Activated CD4-positive, CD25-positive, alpha-beta regulatory T cell treated with anti-CD3 and anti-CD28 coated beads, Interleukin-2, amount 50 U/mL, for 16 hours (primary cell): ENCODE measurements around the gene MYMX.
A peak's percentile ranks its signal among the peaks of the same experiment; 100 is the strongest.
"Not testable (repeated sequence)": the region's sequence is repeated elsewhere in the genome, so short reads cannot be mapped to it uniquely, and the experiment has no call there.

Experiments
- DNase-seq: peaks from one replicate; pipeline ENCODE4 v3.0.0-alpha.2; 2020; ENCODE audit warnings: low read depth, low spot score

The MYMX gene

DNA sequence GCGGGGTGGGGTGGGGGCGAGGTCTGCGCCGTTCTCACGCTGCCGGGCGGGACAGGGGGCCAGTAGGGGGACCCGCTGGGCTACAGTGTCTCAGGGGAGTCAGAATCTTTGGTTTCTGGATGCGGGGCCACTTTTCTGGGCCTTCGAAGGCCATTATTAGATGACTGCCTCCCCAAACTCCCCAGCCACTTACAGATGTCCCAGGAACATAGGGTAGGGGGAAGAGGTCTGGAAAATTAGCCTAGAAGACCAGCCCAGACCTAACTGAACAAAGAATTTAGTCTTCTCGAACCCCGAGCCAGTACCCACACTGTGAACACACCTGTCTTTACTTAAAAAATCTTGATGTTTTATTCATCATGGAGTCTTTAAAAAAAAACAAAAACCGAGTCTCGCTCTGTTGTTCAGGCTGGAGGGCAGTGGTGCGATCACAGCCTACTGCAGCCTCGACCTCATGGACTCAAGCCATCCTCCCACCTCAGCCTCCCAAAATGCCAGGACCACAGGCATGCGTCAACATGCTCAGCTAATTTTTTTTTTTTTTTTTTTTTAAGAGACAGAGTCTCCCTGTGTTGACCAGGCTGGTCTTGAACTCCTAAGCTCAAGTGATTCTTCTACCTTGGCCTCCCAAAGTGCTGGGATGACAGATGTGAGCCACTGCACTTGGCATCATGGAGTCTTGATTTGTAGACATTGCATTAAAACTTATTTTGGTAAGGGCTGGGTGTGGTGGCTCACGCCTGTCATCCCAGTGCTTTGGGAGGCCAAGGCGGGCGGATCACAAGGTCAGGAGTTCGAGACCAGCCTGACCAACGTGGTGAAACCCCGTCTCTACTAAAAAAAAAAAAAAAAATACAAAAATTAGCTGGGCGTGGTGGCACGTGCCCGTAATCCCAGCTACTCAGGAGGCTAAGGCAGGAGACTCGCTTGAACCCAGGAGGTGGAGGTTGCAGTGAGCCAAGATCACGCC is 3.4 kb downstream of the MYMX start:
- DNase-seq = no peak

DNA sequence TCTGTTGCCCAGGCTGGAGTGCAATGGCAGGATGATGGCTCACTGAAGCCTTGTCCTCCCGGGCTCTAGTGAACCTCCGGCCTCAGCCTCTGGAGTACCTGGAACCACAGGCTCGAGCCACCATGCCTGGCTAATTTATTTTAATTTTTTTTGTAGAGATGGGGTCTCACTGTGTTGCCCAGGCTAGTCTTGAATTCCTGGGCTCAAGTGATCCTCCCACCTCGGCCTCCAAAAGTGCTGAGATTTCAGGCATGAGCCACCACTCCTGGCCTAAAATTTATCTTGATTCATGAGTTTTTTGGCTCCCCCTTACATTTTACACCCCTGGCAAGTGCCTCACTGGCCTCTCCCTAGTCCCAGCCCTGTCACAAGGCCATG is 4.2 kb downstream of the MYMX start:
- DNase-seq = no peak

DNA sequence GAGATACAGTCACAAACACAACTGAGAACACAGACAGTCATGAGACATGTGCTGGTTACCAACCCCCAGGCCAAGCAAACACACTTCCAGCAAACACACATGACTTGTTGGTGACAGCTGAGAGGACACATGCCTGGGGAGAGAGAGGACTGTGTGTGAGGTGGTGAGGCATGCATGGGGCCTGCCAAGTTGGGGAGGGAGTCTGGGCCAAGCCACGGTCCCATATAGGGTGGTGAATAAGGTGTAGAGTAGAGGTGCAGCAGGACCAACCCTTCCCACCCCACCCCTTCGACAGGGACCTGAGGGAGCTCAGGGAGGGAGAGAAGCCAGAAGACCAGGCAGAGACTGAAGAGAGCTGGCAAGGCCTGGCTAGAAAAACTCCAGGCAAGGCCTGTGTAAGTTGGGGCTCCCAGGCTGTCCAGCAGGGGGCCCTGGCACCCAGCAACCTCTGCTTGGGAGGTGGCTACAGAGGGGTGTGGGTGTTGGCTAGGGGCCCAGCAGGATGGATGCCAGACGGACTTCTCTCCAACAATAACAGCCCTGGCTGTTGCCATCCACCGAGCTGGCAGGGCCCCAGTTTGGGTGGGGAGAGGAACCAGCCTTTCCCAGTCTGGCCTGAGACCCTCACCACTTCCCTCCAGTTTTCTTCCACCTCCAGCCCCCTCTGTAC is 4.7 kb downstream of the MYMX start:
- DNase-seq = peak; percentile 41

DNA sequence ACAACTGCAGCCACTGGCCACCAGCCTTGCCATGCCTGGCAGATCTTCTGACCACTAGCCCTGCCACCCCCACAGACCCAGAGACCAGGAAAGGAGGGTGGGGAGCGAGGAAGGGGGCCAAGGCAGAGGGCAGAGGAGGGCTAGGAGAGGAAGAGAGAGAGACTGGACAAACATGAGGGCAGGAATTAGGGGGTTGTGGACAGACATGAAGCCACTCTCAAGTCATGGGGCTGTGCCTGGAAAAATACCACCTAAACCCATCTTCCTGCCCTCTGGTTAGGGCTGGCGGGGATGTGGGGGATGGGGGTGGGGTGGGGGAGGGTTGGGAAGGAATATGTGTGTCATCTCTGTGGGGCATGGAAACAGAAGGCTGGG is 5.2 kb downstream of the MYMX start:
- no peak for DNase-seq

DNA sequence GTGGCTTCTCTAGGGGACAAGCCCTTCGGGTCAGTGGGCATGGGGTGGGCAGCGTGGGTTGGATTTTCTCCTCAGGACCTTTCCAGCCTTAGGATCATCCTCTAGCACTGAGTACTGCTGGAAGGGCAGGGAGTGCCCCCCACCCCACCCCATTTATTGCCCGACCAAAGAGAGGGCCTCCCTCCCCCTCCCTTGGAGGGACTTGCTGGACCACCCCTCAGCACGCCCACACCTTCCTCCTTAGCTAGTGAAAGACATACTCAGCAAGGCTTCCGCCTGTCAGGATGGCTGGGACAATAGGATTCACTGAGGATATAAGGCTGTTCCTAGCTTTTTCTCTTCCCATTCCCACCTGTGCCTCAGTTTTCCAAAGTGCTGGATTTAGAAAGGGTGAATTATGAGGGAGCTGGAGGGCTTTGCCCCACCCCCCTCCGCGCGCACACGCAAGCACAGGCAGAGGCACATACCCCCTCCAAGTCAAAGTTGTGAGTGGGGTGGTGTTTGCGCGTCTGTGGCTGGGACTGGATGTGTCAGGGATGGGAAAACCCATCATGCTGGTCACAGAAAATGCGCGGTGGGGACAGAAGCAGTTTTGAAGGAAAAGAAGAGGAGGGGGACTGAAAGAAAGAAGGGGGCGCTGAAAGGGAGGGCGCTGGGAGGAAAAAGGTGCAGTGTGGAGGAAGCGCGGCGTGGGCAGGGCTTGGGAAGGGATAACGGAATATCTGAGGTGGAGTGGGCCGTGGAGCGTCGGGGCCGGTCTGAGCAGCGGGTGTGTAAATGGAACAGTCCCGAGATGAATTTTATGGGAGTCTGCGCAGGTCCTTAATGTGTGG is 6.0 kb downstream of the MYMX start:
- DNase-seq = no peak

DNA sequence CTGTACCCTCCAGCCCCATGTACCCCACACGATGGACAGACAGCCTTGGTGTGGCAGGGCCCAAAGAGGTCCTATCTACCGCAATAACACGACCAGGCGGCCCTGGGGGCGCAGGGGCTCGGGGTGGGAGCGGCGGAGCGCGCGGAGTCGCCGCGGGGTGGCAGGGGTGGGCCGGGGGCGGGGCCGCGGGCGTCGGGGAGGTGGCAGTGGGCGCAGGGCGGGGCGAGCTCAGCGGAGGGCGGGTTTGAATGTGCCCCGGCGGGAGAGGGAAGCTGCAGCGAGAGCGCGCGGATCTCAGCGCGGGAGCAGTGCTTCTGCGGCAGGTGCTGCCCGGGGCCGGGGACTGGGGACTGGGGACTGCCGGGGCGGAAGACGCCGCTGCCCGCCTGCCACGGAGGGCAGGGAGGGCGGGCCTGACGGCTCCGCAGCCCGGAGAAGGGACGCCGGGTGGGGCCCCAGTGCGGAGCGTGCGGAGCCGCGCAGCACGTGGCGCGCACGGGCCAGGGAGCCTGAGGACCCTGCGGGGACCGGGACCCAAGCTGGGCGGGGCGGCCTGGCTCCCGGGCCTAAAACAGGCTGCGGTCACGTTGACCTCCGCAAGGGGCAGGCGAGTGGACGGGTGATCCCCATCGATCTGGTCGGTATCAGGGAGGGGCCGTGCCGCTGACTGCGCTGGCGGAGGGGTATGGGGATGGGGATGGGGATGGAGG is 6.7 kb downstream of the MYMX start, which contains the start of gene SLC29A1:
Gene SLC29A1, plus strand, starts transcription at position 277 of the 710 bp plus-strand sequence. CDS start 3,719 bp downstream, outside the sequence.
- DNase-seq = peak; percentile 66

DNA sequence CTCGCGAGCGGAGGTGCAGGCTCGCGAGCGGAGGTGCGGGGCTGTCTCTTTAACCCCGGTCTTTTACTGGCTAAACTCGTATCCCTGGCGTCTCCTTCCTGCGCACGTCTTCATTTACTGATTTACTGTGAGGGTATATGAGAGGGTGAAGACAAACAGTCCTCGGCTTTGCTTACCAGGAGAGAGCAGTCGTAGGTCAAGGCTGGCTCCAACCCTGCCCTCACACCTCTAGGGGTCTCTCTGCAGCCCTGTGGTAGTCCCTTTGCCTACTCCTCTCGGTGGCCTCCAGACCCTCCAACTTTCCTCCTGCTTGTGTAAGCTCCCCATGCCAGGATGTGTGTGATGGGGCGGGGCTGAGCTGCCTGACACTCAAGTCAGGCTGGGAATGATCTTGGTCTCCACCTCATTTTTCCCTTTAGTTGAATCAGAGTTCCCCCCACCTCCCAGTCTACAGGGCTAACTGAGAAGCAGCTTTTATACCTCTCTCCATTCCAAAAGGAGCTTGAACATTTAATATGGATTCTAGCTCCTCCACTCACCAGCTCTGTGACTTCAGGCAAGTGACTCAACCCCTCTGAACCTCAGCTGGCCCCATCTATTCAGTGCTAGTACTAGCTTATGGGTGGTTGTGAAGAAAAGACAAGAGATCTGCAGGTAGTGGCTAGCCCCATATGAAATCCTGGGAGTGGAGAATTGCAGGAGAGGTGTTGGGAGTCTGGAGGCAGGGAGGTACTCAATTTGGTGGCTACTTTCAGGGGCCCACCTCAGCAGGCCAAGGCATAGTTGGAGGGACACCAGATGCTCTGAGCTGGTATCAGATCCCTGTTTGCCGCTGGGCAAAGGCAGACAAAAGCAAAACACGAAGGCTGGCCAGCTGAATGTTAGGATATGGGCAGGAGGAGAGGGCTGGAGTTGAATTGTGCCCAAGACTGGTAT is 7.6 kb downstream of the MYMX start:
- DNase-seq = no peak

DNA sequence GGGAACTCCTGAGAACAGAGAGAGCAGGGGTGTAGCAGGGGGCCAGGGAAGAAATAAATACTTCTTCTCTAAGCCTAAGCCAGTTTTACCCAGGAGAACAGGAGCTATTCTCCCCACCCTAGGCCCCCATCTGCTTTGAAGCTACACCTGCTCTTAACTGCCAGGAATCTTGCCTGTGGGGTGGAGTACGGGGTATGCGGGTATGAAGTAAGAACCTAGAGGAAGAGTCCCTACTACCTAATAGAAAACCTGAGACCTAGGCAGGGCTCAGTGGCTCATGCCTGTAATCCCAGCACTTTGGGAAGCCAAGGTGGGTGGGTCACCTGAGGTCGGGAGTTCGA is 8.2 kb downstream of the MYMX start:
- DNase-seq = no peak

DNA sequence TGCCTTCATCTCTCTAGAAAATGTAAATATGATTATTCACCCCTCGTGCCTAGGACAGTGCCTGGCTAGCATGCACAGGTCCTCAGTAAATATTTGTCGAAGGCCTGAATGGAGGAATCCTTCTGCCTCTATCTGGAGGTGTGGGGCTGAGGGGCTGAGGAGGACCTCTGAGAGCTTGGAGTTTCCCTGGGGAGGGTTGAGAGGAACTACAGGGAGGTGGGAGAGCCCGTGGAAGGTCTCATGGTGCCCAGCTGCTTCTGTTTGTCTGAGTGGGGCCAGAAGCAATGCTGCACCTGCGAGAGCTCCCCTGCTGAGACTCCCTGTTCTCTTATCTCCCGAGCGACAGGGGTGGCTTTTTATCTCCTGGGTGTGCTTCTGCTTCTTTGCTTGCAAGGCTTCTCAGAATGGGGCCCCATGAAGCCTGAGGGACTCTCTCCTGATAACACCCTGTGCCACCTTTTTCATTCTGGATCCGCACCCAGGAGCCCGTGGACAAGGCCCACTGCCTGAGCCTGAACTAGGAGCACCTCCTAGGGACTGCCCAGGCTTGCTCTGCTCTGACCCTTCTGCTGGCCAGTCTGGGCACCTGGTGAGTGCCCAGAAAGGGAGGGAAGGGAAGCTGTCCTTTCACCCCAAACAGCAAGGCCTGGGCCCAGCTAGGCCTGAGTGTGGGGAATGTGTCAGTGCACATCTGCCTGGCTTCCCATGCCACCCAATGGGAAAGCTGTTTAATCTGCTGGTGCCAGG is 9.0 kb downstream of the MYMX start:
- no peak for DNase-seq

DNA sequence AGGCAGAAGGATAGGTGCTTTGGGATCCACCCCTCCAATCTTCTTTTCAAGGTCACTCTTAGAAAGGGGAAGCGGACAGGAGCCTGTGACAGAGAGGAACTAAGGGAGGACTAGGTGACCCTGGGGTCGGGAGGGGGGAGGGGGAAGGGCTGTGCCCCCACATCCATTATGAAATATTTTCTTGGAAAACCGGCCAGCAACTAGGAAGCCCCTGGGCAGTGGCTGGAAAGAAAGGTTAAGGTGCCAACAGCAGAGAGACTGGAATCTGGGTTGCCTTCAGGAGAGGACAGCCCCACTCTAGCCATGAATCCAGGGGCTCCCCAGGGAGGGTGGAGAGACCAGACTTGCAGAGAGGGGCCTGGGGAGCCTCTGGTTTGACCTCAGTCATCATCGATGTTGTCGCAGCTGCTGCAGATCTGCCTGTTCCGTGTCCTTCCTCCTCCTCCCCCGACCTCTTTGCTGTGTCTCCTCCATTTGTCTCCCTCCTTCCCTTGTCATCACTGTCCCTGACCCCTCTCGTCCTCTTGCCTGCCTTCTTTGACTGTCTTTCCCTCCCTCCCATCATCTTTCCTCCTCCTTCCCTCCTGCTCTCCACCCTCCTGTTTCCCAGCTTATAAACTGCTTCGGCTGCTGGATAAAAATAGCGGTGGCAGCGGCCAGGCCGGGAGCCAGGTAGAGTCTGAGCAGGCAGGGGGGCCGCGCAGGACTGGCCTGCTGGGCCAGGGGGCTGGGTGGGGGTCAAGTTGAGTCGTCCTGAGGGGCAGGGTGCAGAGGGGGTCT is 9.8 kb downstream of the MYMX start:
- DNase-seq = no peak

DNA sequence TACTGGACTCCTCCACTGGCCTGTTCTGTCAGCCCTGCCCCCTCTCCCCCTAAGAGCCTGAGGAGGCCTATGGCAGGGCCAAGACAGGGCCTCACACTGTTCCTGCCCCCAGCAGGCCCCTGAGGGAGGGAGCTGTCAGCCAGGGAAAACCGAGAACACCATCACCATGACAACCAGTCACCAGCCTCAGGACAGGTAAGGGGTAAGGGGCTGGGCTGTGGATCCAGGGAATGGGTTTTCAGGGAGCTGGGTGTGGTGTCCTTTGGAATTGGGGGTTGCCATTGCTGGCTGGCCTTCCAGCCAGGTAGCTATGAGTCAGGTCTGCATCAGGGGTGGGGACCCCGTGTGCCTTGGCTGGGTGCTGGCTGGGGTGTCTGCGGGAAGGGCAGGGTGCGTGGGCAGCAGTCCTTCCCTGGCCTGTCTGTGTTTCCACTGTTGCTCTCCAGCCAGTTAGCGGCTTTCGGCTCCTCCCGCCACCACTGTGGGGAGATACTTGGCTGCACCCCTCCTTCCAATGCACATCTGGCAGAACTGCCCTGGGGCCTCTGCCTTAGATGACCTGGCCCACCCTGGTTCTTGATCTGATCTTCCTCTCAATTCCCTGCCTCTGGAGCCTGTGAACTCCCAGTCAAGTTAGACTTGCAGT is 10.5 kb downstream of the MYMX start:
- no peak for DNase-seq

DNA sequence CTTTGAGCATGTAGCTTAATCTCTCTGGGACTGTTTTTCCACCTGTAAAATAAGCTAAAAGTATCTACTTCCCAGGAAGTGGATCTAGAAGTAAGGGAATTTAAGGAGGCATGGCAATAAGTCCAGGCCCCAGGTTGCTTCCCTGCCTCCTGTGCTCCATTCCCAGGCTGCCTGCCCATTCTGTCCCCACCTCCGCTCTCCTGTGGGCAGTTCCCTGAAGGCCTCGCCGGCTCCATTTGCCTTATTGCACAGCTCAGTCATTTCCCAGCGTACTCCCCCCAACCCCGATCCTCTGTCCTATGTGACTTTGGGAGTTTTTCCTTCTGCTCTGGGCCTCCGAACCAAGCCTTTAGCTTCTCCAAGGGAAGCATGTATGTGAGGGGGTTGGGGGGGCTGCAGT is 11.3 kb downstream of the MYMX start:
- DNase-seq = no peak

DNA sequence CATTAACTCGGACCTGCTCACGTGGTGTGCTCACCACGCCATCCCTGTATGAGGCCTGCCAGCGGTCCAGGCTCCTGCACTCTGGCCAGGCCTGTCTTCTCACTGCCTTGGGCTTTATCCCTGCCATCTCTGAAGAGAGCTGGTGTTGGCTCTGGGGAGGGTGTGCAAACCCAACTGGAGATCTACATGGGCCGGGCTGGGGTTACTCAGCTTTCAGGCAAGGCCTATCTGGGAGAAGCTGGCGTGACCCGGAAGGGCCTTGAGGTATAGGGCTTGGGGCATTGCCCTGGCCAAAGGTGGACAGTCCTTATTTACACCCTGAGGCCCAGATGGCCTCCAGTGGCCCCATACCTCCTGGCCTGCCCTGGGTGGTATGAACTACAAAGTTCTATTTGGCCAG is 11.7 kb downstream of the MYMX start:
- no peak for DNase-seq

DNA sequence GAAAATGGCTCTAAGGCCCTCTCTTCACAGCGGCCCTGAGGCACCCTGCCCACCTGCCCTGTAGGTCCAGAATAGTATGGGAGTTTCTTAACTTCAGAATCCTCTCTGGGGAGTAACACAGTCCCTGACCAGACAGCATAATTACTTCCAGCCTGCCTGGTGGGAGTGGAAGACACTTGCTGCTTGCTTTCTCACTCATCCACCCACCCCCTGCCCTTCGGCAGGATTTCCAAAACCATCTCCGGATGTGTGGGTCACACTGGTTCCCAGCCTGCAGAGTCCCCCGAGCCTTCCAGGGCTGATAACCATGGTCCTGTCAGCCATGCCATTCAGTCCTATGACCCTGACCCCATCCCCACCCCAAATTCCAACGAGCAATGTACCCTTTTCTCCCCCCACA is 12.1 kb downstream of the MYMX start:
- DNase-seq = no peak

DNA sequence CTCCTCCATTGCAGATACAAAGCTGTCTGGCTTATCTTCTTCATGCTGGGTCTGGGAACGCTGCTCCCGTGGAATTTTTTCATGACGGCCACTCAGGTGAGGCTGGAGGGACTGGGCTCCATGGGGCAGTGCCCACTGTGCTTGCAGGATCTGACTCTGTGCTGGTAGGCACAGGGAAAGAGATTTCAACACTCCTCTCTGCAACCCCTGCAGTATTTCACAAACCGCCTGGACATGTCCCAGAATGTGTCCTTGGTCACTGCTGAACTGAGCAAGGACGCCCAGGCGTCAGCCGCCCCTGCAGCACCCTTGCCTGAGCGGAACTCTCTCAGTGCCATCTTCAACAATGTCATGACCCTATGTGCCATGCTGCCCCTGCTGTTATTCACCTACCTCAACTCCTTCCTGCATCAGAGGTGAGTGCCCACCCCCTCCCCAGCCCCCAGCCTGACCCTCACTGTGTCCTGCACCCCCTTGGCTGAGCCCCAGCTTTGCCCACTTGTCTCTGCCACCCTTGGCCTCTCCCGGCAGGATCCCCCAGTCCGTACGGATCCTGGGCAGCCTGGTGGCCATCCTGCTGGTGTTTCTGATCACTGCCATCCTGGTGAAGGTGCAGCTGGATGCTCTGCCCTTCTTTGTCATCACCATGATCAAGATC is 12.8 kb downstream of the MYMX start:
- DNase-seq = no peak

DNA sequence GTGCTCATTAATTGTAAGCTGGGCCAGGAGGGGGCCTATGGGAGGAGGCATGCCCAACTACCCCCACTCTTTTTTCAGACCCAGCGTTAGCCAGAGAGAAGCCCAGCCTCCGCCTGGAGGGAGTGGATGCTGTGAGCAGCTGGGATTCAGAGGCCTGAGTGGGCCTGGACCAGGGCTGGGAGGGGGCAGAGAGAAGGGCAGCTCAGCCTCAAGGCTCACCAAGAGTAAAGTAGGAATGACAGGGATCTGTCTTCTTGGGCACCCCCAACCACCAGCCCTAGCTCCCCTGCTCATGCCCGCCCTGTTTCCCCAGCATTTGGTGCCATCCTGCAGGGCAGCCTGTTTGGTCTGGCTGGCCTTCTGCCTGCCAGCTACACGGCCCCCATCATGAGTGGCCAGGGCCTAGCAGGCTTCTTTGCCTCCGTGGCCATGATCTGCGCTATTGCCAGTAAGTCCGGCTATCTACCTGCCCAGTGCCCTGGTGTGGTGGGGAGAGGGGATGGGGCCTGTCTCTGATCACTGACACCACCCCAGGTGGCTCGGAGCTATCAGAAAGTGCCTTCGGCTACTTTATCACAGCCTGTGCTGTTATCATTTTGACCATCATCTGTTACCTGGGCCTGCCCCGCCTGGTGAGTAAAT is 13.4 kb downstream of the MYMX start:
- DNase-seq = no peak

DNA sequence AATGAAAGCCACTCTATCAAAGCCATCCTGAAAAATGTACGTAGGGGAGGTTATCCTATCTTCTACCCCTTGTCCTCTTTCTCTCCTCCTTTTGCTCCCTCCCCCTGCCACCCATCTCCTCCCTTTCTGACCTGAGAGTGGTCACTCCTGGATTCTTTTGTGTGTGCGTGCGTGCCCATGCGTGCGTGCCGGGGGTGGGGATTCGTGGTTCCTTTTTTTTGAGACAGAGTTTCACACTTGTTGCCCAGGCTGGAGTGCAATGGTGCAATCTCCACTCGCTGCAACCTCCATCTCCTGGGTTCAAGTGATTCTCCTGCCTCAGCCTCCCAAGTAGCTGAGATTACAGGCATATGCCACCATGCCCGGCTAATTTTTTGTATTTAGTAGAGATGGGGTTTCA is 14.7 kb downstream of the MYMX start:
- DNase-seq = not testable (repeated sequence)
